Spleen (tissue), 11 donors: ENCODE data around the gene GAPVD1. TPM values are rescaled to one million over a fixed set of nuclear protein-coding genes. Genes with fewer than 3 reads are reported as not detected.

Source experiments
- DNase-seq: peaks from one replicate; pipeline ENCODE4 v3.0.0-alpha.2; 2020
- H3K27ac ChIP-seq, 8 donors: fragments of 200-600 bp; sonication (generic) in 7 of 8; 1 replicate in 4 of 8; 2 replicates in 4 of 8; pipeline versions ENCODE4 v1.5.0 to v1.8.0; 2016 to 2021; ENCODE audit warnings: inconsistent platforms in 4 of 8, mild to moderate bottlenecking in 4 of 8, moderate library complexity in 1 of 8
- H3K27me3 ChIP-seq, 7 donors: fragments of 200-600 bp; sonication (generic) in 6 of 7; replicated peaks in 1 of 7; 1 replicate in 4 of 7; 2 replicates in 3 of 7; pipeline versions ENCODE4 v1.5.0 to v1.8.0; 2016 to 2021; ENCODE audit warnings: inconsistent platforms in 3 of 7, mild to moderate bottlenecking in 1 of 7
- H3K36me3 ChIP-seq, 6 donors: fragments of 200-600 bp; sonication (generic) in 5 of 6; 1 replicate in 4 of 6; 2 replicates in 2 of 6; pipeline versions ENCODE4 v1.5.0 to v1.8.0; 2016 to 2021; ENCODE audit warnings: inconsistent platforms in 2 of 6
- H3K4me1 ChIP-seq, 6 donors: fragments of 200-600 bp; sonication (generic) in 5 of 6; 1 replicate in 3 of 6; 2 replicates in 3 of 6; pipeline versions ENCODE4 v1.5.0 to v1.8.0; 2016 to 2021; ENCODE audit warnings: inconsistent platforms in 3 of 6
- H3K4me3 ChIP-seq, 8 donors: fragments of 200-600 bp; sonication (generic) in 7 of 8; 1 replicate in 4 of 8; 2 replicates in 4 of 8; pipeline versions ENCODE4 v1.5.0 to v1.8.0; 2016 to 2021; ENCODE audit warnings: inconsistent platforms in 4 of 8, mild to moderate bottlenecking in 4 of 8, moderate library complexity in 2 of 8
- H3K9me3 ChIP-seq, 8 donors: fragments of 200-600 bp; sonication (generic) in 7 of 8; 1 replicate in 4 of 8; 2 replicates in 4 of 8; pipeline versions ENCODE4 v1.5.0 to v1.8.0; 2016 to 2021; ENCODE audit warnings: inconsistent platforms in 4 of 8
- CTCF ChIP-seq, 11 experiments: fragments of 200-600 bp in 7 of 11; fragments of 450-650 bp in 4 of 11; sonication (generic) in 4 of 11; IDR thresholded peaks in 8 of 11; conservative IDR thresholded peaks in 3 of 11; 1 replicate in 7 of 11; 2 replicates in 4 of 11; pipeline versions ENCODE4 v1.4.0 to v1.8.0; 2016 to 2021; ENCODE audit warnings: antibody characterized with exemption in 11 of 11, inconsistent platforms in 4 of 11, mild to moderate bottlenecking in 1 of 11
- POLR2A ChIP-seq, 3 donors: fragments of 450-650 bp; IDR thresholded peaks; one replicate each; pipeline ENCODE4 v1.5.1; 2017; ENCODE audit warnings: antibody characterized with exemption in 3 of 3, mild to moderate bottlenecking in 1 of 3
- POLR2AphosphoS5 ChIP-seq, 3 donors: sonication (generic); formaldehyde crosslinking; IDR thresholded peaks; one replicate each; pipeline ENCODE4 v1.5.1; 2017; ENCODE audit warnings: antibody characterized with exemption in 3 of 3
- WGBS, 5 donors: extraction: QIAGEN DNeasy Blood & Tissue Kit in 3 of 5; methylation state at CpG; one replicate each; pipeline versions ENCODE4 v1.1.5 to v1.1.7; 2013 to 2018; 5-methylcytosine and 5-hydroxymethylcytosine counted together
- intact Hi-C: fragments of 100-400 bp; cut with DNase I; formaldehyde crosslinking; loops from one replicate; pipeline ENCODE4 v1.15.0; 2023; ENCODE audit warnings: low total_unique reads
- polyA plus RNA-seq, 3 donors: library from polyadenylated mRNA; stranded (reverse); fragments of 200-250 nt; gene quantifications; one replicate each; pipeline ENCODE4 v1.2.1, GENCODE V29; 2013
- total RNA-seq, 7 donors: library from RNA; depleted of rRNA in 3 of 7; stranded (reverse); fragments of >200 nt in 3 of 7; fragmentation: NEBNext Ultra II Directional in 4 of 7; extraction: Animal tissue kit (Norgen Biotek cat#: 25700) in 4 of 7; gene quantifications; one replicate each; pipeline versions ENCODE4 v1.1.0 to v1.2.1, GENCODE V29; 2016 to 2021
- donor health status: healthy with polysubstance abuse.
- donor health status: DM: no; HTN: no; CAD: no; lungs with moderate emphysema.
- donor health status: DM: no; HTN: no; CAD: no.
- donor health status: Bipolar disorder and iron deficiency.
- donor health status: healthy.
- donor health status: DM: no; HTN: no; CAD: no.
- donor health status: DM: yes; HTN: yes; CAD: no.

The GAPVD1 gene
- total and polyA plus RNA-seq, 10 donors, result 4.9 to 79.3 (median 61.9) TPM

GRCh38 chr9:125377584-125378250 lies 116.1 kb downstream of the GAPVD1 start:
- Histone ChIP-seq H3K36me3 (no peaks in the 10 kb centered on the region), H3K4me1 (peaks cover 0 to 14% (median 7%) of the 10 kb centered on the region in 6 donors), H3K27me3 (peaks cover 0 to 25% (median 0%) of the 10 kb centered on the region in 7 donors), H3K9me3 (no peaks in the 10 kb centered on the region), H3K27ac (no peak overlapping the region), H3K4me3 (no peak overlapping the region)
- TF ChIP-seq POLR2AphosphoS5 (IDR thresholded peaks at IDR 0.05) (no peak), CTCF (IDR thresholded peaks at IDR 0.05 in 8 of 11, conservative IDR thresholded peaks at IDR 0.05 in 3 of 11) (no peak), POLR2A (IDR thresholded peaks at IDR 0.05) (no peak)
- WGBS, 5 donors, result 65 to 99% (median 67%) methylated on average over 8 of the region's 8 CpGs
- no peak for DNase-seq
- intact Hi-C loops, result loop anchor here (10.0 kb wide), 1 partner anchor 603 kb away; the partner anchor contains the start of genes NR6A1 and OLFML2A

DNA sequence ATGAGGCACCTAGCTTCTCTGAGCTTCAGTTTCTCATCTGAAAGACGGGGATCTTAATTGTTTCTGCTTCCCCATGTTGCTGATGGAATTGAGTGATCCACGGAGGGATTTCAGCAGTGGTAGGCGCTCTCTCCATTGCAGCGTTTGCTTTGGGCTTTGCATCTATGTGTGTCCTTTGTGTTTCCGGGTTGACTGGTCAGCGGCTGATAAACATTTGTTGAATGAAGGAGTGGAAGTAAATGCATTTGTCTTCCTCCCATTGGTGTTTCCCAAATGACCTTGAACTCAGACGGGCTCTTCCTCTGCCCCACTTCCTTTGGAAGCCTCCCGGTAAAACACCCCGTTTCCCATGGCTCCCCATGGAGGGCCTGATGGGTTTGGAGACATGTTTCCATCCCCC lies 117.2 kb downstream of the GAPVD1 start:
- Histone ChIP-seq H3K9me3 (no peaks in the 10 kb centered on the region), H3K27ac (no peak overlapping the region), H3K27me3 (peaks cover 0 to 25% (median 0%) of the 10 kb centered on the region in 7 donors), H3K4me3 (no peak overlapping the region), H3K4me1 (peaks cover 0 to 14% (median 7%) of the 10 kb centered on the region in 6 donors), H3K36me3 (no peaks in the 10 kb centered on the region)
- TF ChIP-seq POLR2AphosphoS5 (IDR thresholded peaks at IDR 0.05), result no peak
- no peak for TF ChIP-seq CTCF (IDR thresholded peaks at IDR 0.05 in 8 of 11, conservative IDR thresholded peaks at IDR 0.05 in 3 of 11)
- TF ChIP-seq POLR2A (IDR thresholded peaks at IDR 0.05), result no peak
- intact Hi-C loops, result loop anchor here (10.0 kb wide), 1 partner anchor 604 kb away; the partner anchor contains the start of genes NR6A1 and OLFML2A
- 65 to 79% (median 66%) methylated on average over 9 of the region's 9 CpGs for WGBS, 5 donors
- DNase-seq, result peak; percentile 2

GRCh38 chr9:125379208-125379607 lies 117.6 kb downstream of the GAPVD1 start:
- intact Hi-C loops, result loop anchor here (10.0 kb wide), 1 partner anchor 604 kb away; the partner anchor contains the start of genes NR6A1 and OLFML2A
- Histone ChIP-seq H3K27me3 (peaks cover 0 to 25% (median 0%) of the 10 kb centered on the region in 7 donors), H3K36me3 (no peaks in the 10 kb centered on the region), H3K4me1 (peaks cover 0 to 11% (median 7%) of the 10 kb centered on the region in 6 donors), H3K9me3 (no peaks in the 10 kb centered on the region), H3K4me3 (no peak overlapping the region), H3K27ac (no peak overlapping the region)
- no peak for TF ChIP-seq CTCF (IDR thresholded peaks at IDR 0.05 in 8 of 11, conservative IDR thresholded peaks at IDR 0.05 in 3 of 11)
- TF ChIP-seq POLR2A (IDR thresholded peaks at IDR 0.05), result no peak
- no peak for TF ChIP-seq POLR2AphosphoS5 (IDR thresholded peaks at IDR 0.05)
- no peak for DNase-seq
- 61 to 77% (median 70%) methylated on average over 5 of the region's 5 CpGs for WGBS, 5 donors

GRCh38 chr9:125380406-125380805 lies 118.8 kb downstream of the GAPVD1 start:
- no peak overlapping the region for H3K4me3 ChIP-seq
- H3K36me3 ChIP-seq, result no peaks in the 10 kb centered on the region
- H3K9me3 ChIP-seq, result no peaks in the 10 kb centered on the region
- no peaks in the 10 kb centered on the region for H3K4me1 ChIP-seq
- intact Hi-C loops, result no loop called here
- H3K27ac ChIP-seq, result no peak overlapping the region
- WGBS, 5 donors, result 85 to 94% (median 90%) methylated on average over 4 to 8 of the region's 8 CpGs
- TF ChIP-seq CTCF (IDR thresholded peaks at IDR 0.05 in 8 of 11, conservative IDR thresholded peaks at IDR 0.05 in 3 of 11) (no peak), POLR2A (IDR thresholded peaks at IDR 0.05) (no peak), POLR2AphosphoS5 (IDR thresholded peaks at IDR 0.05) (no peak)
- DNase-seq, result peak; percentile 37
- H3K27me3 ChIP-seq, result peaks cover 0 to 16% (median 0%) of the 10 kb centered on the region in 7 donors
